MM.1S (cell line): ENCODE measurements around the gene MYOCOS.

Experiments
- CTCF ChIP-seq: fragments of 300-600 bp; sonication (generic); IDR thresholded peaks from 2 replicates; pipeline ENCODE4 v1.5.1; 2016; ENCODE audit warnings: antibody characterized with exemption, low read length, mixed read lengths
- EZH2 ChIP-seq: fragments of 300-600 bp; sonication (generic); optimal IDR thresholded peaks from 2 replicates; pipeline ENCODE3; 2017; ENCODE audit warnings: low read depth, mild to moderate bottlenecking, antibody characterized with exemption, low read length, mixed read lengths
- EZH2phosphoT487 ChIP-seq: fragments of 300-600 bp; sonication (generic); IDR thresholded peaks from 2 replicates; pipeline ENCODE4 v1.6.1; 2018; ENCODE audit warnings: antibody characterized with exemption, low read length

DNA sequence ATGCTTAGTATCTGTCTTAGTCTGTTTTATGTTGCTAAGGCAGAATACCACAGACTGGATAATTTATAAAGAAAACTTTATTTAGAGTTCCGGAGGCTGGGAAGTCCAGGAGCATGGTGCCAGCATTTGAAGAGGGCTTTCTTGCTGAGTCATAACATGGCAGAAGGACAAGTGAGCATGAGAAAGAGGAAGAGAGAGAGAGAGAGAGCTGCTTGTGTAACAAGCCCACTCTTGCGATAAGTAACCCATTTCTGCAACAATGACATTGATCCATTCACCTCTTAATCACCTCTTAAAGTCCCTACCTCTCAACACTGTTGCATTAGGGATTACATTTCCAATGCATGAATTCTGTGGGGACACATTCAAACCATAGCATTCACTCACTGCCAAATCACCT is 11.7 kb upstream of the MYOCOS start:
- no peak for TF ChIP-seq CTCF
- no peak for TF ChIP-seq EZH2phosphoT487
- TF ChIP-seq EZH2: no peak
